H1 (cell line): ENCODE results near the gene LCNL1. TPM values are rescaled to one million over a fixed set of nuclear protein-coding genes. Genes with fewer than 3 reads are reported as not detected.

Experiments
- CTCF ChIA-PET: fragments of 300-600 bp; sonication (Branson Sonifier 250); formaldehyde crosslinking; loops from one replicate; lab custom pipeline; 2021; ENCODE audit not compliant: partially characterized antibody; lab: Charles Lee
- POLR2A ChIA-PET: fragments of 300-600 bp; sonication (Branson Sonifier 250); formaldehyde crosslinking; loops from one replicate; lab custom pipeline; 2021; ENCODE audit warnings: inconsistent platforms; ENCODE audit not compliant: partially characterized antibody; lab: Charles Lee
- DNase-seq, 2 experiments: peaks; one replicate each; pipeline versions ENCODE4 v3.0.0 to v3.0.0-alpha.2; 2010 to 2022; ENCODE audit warnings: low spot score in 2 of 2, low read depth in 1 of 2, mixed read lengths in 1 of 2
- FAIRE-seq: peaks from 2 replicates; lab custom pipeline; 2011; peaks lifted over from hg19 to GRCh38; lab: Jason Lieb, UNC
- H2AFZ ChIP-seq: 2 replicates; pipeline ENCODE4 v1.8.1; 2012; ENCODE audit warnings: low read length, inconsistent platforms
- H2AK5ac ChIP-seq: 2 replicates; pipeline ENCODE4 v1.6.1; 2013; ENCODE audit warnings: low read depth, low read length
- H2BK120ac ChIP-seq: replicated peaks from 2 replicates; pipeline ENCODE3; 2013; ENCODE audit warnings: low read depth, low read length, inconsistent platforms
- H2BK12ac ChIP-seq: 2 replicates; pipeline ENCODE4 v1.6.1; 2013; ENCODE audit warnings: low read depth, low read length
- H2BK15ac ChIP-seq: 2 replicates; pipeline ENCODE4 v1.6.1; 2013; ENCODE audit warnings: low read length
- H2BK20ac ChIP-seq: 2 replicates; pipeline ENCODE4 v1.6.1; 2013; ENCODE audit warnings: low read length
- H2BK5ac ChIP-seq: 2 replicates; pipeline ENCODE4 v1.6.1; 2013; ENCODE audit warnings: low read depth, low read length
- H3K14ac ChIP-seq: 2 replicates; pipeline ENCODE4 v1.6.1; 2013; ENCODE audit warnings: inconsistent platforms; ENCODE audit not compliant: insufficient read length
- H3K18ac ChIP-seq: 2 replicates; pipeline ENCODE4 v1.6.1; 2013; ENCODE audit warnings: low read length; ENCODE audit errors: extremely low read depth
- H3K23ac ChIP-seq: 2 replicates; pipeline ENCODE4 v1.6.1; 2013; ENCODE audit warnings: inconsistent platforms; ENCODE audit not compliant: insufficient read length
- H3K23me2 ChIP-seq: 2 replicates; pipeline ENCODE4 v1.6.1; 2013; ENCODE audit warnings: low read depth, low read length
- H3K27ac ChIP-seq: 2 replicates; pipeline ENCODE4 v1.6.1; 2011; ENCODE audit warnings: low read depth, low read length, inconsistent platforms
- H3K27me3 ChIP-seq, 4 experiments: replicated peaks in 1 of 4; 1 replicate in 1 of 4; 2 replicates in 3 of 4; pipeline versions ENCODE4 v1.6.1 to v1.8.1; 2011 to 2013; ENCODE audit warnings: low read length in 3 of 4, mild to moderate bottlenecking in 3 of 4, inconsistent platforms in 2 of 4, mixed read lengths in 2 of 4, moderate library complexity in 1 of 4; ENCODE audit not compliant: control insufficient read depth in 3 of 4, insufficient read depth in 3 of 4; ENCODE audit errors: extremely low read depth in 1 of 4
- H3K36me3 ChIP-seq, 4 experiments: 2 replicates each; pipeline versions ENCODE4 v1.6.1 to v1.8.1; 2011 to 2013; ENCODE audit warnings: mild to moderate bottlenecking in 4 of 4, low read length in 3 of 4, moderate library complexity in 2 of 4, control low read depth in 1 of 4, inconsistent platforms in 1 of 4; ENCODE audit not compliant: insufficient read depth in 4 of 4, control insufficient read depth in 2 of 4
- H3K4ac ChIP-seq: replicated peaks from 2 replicates; pipeline ENCODE3; 2013; ENCODE audit warnings: low read length, low read depth, mixed read lengths, inconsistent platforms; ENCODE audit not compliant: insufficient read length
- H3K4me1 ChIP-seq, 4 experiments: replicated peaks in 1 of 4; 1 replicate in 1 of 4; 2 replicates in 3 of 4; pipeline versions ENCODE4 v1.6.1 to v1.8.1; 2011 to 2013; ENCODE audit warnings: low read length in 3 of 4, inconsistent platforms in 2 of 4, mixed read lengths in 1 of 4; ENCODE audit not compliant: insufficient read depth in 4 of 4, control insufficient read depth in 3 of 4
- H3K4me2 ChIP-seq, 2 experiments: 2 replicates each; pipeline versions ENCODE4 v1.6.1 to v1.8.1; 2011 to 2013; ENCODE audit warnings: low read depth in 2 of 2, low read length in 2 of 2, control low read depth in 1 of 2, inconsistent platforms in 1 of 2, mild to moderate bottlenecking in 1 of 2; ENCODE audit not compliant: insufficient read depth in 1 of 2
- H3K4me3 ChIP-seq, 4 experiments: fragments of 200-600, 300-600 bp in 1 of 4; sonication (generic), shearing (Covaris generic), sonication (Bioruptor Twin) in 1 of 4; 2 replicates each; pipeline versions ENCODE4 v1.5.1 to v1.8.1; 2011 to 2016; ENCODE audit warnings: low read length in 4 of 4, low read depth in 3 of 4, control low read depth in 2 of 4, inconsistent platforms in 2 of 4, mild to moderate bottlenecking in 2 of 4, mixed read lengths in 1 of 4, moderate library complexity in 1 of 4; ENCODE audit not compliant: insufficient read depth in 2 of 4; ENCODE audit errors: extremely low read depth in 1 of 4
- H3K56ac ChIP-seq: replicated peaks from 2 replicates; pipeline ENCODE3; 2013; ENCODE audit warnings: low read depth, mild to moderate bottlenecking, mixed read lengths, low read length, inconsistent platforms; ENCODE audit not compliant: insufficient read length
- H3K79me1 ChIP-seq: 2 replicates; pipeline ENCODE4 v1.6.1; 2013; ENCODE audit warnings: low read depth, low read length, control low read depth
- H3K79me2 ChIP-seq, 2 experiments: 2 replicates each; pipeline versions ENCODE4 v1.6.1 to v1.8.1; 2012 to 2013; ENCODE audit warnings: low read length in 2 of 2, mild to moderate bottlenecking in 2 of 2, inconsistent platforms in 1 of 2; ENCODE audit not compliant: insufficient read depth in 2 of 2, control insufficient read depth in 1 of 2
- H3K9ac ChIP-seq, 4 experiments: replicated peaks in 1 of 4; 1 replicate in 1 of 4; 2 replicates in 3 of 4; pipeline versions ENCODE4 v1.6.1 to v1.8.1; 2011 to 2013; ENCODE audit warnings: low read depth in 3 of 4, low read length in 3 of 4, control low read depth in 2 of 4, mild to moderate bottlenecking in 2 of 4, moderate library complexity in 2 of 4, inconsistent platforms in 1 of 4; ENCODE audit errors: extremely low read depth in 1 of 4
- H3K9me3 ChIP-seq, 2 experiments: 2 replicates each; pipeline versions ENCODE4 v1.6.1 to v1.8.1; 2012 to 2013; ENCODE audit warnings: mild to moderate bottlenecking in 2 of 2, moderate library complexity in 2 of 2, control low read depth in 1 of 2, inconsistent platforms in 1 of 2, low read depth in 1 of 2, low read length in 1 of 2, mixed read lengths in 1 of 2; ENCODE audit not compliant: insufficient read depth in 2 of 2
- H4K20me1 ChIP-seq, 2 experiments: replicated peaks in 1 of 2; 2 replicates each; pipeline versions ENCODE3 to v1.8.1; 2011 to 2013; ENCODE audit warnings: inconsistent platforms in 2 of 2, low read length in 2 of 2, mild to moderate bottlenecking in 1 of 2; ENCODE audit not compliant: insufficient read depth in 2 of 2, control insufficient read depth in 1 of 2
- H4K5ac ChIP-seq: 2 replicates; pipeline ENCODE4 v1.6.1; 2013; ENCODE audit warnings: low read length, low read depth, mixed read lengths, inconsistent platforms; ENCODE audit not compliant: insufficient read length
- H4K8ac ChIP-seq: 2 replicates; pipeline ENCODE4 v1.8.0; 2013; ENCODE audit warnings: mild to moderate bottlenecking, moderate library complexity, low read length, inconsistent platforms; ENCODE audit not compliant: insufficient read depth; ENCODE audit errors: extremely low read depth
- H4K91ac ChIP-seq: replicated peaks from 2 replicates; pipeline ENCODE3; 2013; ENCODE audit warnings: low read length, mixed read lengths, inconsistent platforms; ENCODE audit not compliant: insufficient read length
- TCF12 ChIP-seq: IDR thresholded peaks from 2 replicates; pipeline ENCODE4 v1.6.1; 2011; ENCODE audit warnings: low read depth, mild to moderate bottlenecking, low read length
- WGBS, 2 experiments: shearing (Covaris generic) in 1 of 2; methylation state at CpG; one replicate each; pipeline versions ENCODE4 v1.1.6 to v1.1.7; 2013 to 2015; ENCODE audit warnings: low lambda C conversion rate in 2 of 2, mixed read lengths in 2 of 2, inconsistent platforms in 1 of 2, low coverage in 1 of 2, missing lambda C conversion rate in 1 of 2; ENCODE audit not compliant: insufficient replicate concordance in 2 of 2, insufficient coverage in 1 of 2, insufficient read length in 1 of 2; ENCODE audit errors: extremely low coverage in 1 of 2, missing lambda C conversion rate in 1 of 2; 5-methylcytosine and 5-hydroxymethylcytosine counted together
- polyA plus RNA-seq, 7 experiments: library from polyadenylated mRNA; depleted of rRNA in 3 of 7; stranded (reverse) in 5 of 7; unstranded in 2 of 7; fragments of >200 nt in 5 of 7; fragments of 200-250 nt in 2 of 7; gene quantifications; 1 replicate in 5 of 7; 2 replicates in 1 of 7; 4 replicates in 1 of 7; pipeline versions ENCODE4 v1.2.1 to v1.2.3, GENCODE V29; 2011 to 2013; ENCODE audit warnings: missing spikeins in 2 of 7, mixed read lengths in 2 of 7
- total RNA-seq: library from RNA; stranded (reverse); fragmentation: NEBNext Ultra II Directional; extraction: Animal tissue kit (Norgen Biotek cat#: 25700); gene quantifications from 2 replicates; pipeline ENCODE4 v1.2.1, GENCODE V29; 2021

Gene LCNL1
- total and polyA plus RNA-seq, 2 of the 8 experiments (the other 6 are each of a cell fraction or from before 2014, with no cell fraction given) = 0.11 TPM; not detected in 1

- no peak for FAIRE-seq
- 93% methylated on average over 13 of the region's 13 CpGs; no CpG with 5 or more reads in 1 of the 2 experiments for WGBS, 2 experiments
- H2BK12ac ChIP-seq = no peak overlapping the region
- no peak for TF ChIP-seq TCF12
- no peak overlapping the region for H3K14ac ChIP-seq
- H3K4me1 ChIP-seq = peaks cover 0 to 2% (median 0%) of the 10 kb centered on the region in 4 experiments; a peak in 2 of 7 replicates
- no peak overlapping the region for H2BK15ac ChIP-seq
- H2AK5ac ChIP-seq = no peak overlapping the region
- no peak overlapping the region for H2AFZ ChIP-seq
- no peak overlapping the region for H3K23ac ChIP-seq
- no peaks in the 10 kb centered on the region for H4K20me1 ChIP-seq
- no peak overlapping the region for H3K4me3 ChIP-seq
- no peak for DNase-seq
- H4K8ac ChIP-seq = no peak overlapping the region
- no peak overlapping the region for H2BK20ac ChIP-seq
- H3K23me2 ChIP-seq = no peaks in the 10 kb centered on the region
- no peak overlapping the region for H4K91ac ChIP-seq
- H3K79me1 ChIP-seq = no peaks in the 10 kb centered on the region
- H3K4ac ChIP-seq = no peak overlapping the region
- H3K9ac ChIP-seq = no peak overlapping the region
- H3K36me3 ChIP-seq = no peaks in the 10 kb centered on the region
- peaks cover 0 to 10% of the 10 kb centered on the region in 2 experiments; a peak in 1 of 4 replicates for H3K9me3 ChIP-seq
- ChIA-PET POLR2A (no interaction called here), CTCF (interaction anchor here (0.8 to 2.5 kb wide), 5 partner anchors 10 to 60 kb away, joined by 3 to 11 read pairs (median 3); partner anchors contain the start of gene PTGDS)
- H3K18ac ChIP-seq = no peak overlapping the region
- H3K79me2 ChIP-seq = no peaks in the 10 kb centered on the region
- H2BK5ac ChIP-seq = no peak overlapping the region
- no peak overlapping the region for H3K4me2 ChIP-seq
- H2BK120ac ChIP-seq = no peak overlapping the region
- H3K56ac ChIP-seq = no peak overlapping the region
- H3K27me3 ChIP-seq = no peaks in the 10 kb centered on the region
- H3K27ac ChIP-seq = no peak overlapping the region
- H4K5ac ChIP-seq = no peak overlapping the region
Measured at GRCh38 chr9:137007816-137008270, 25.1 kb downstream of the LCNL1 start.
